ENCODE measurements around the gene RB1.
A peak's percentile ranks its signal among the peaks of the same experiment; 100 is the strongest.
"Not testable (repeated sequence)": the region's sequence is repeated elsewhere in the genome, so short reads cannot be mapped to it uniquely, and the experiment has no call there.

The RB1 gene

DNA sequence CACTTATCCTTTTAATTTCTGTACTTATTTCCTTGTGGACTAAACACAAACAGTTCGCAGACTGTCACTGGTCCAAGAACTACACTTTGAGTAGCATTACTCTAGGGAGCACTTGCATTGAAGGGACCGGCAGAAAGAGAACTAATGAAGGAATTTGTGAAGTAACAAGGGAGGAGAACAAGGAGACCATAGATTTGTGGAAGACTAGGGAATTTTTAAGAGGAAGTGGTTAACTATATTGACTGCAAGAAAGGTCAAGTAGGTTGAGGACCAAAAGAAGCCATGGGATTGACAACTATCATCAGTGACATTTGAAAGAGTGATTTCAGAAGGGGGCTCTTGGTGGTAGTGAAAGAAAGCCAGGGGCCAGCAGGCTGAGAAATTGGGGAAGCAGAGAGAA, 4.0 kb upstream of the RB1 start:
- FAIRE-seq = no peak

DNA sequence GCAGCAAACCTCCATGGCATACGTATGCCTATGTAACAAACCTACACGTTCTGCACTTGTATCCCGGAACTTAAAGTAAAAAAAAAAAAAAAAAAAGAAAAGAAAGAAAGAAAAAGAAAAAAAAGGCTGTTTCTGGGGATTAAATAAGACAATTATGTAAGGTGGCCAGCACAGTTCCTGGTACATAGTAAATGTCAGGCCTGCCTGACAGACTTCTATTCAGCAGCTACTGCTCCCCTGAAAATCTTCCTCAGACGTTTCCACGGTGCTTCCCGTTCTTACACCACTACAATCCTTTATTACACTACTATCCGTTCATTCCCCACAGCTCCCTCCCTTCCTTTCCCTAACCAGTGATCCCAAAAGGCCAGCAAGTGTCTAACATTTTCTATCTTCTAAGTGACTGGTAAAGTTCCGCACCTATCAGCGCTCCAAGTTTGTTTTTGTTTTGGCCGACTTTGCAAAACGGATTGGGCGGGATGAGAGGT, 636 bp upstream of the RB1 start:
- FAIRE-seq = no peak

DNA sequence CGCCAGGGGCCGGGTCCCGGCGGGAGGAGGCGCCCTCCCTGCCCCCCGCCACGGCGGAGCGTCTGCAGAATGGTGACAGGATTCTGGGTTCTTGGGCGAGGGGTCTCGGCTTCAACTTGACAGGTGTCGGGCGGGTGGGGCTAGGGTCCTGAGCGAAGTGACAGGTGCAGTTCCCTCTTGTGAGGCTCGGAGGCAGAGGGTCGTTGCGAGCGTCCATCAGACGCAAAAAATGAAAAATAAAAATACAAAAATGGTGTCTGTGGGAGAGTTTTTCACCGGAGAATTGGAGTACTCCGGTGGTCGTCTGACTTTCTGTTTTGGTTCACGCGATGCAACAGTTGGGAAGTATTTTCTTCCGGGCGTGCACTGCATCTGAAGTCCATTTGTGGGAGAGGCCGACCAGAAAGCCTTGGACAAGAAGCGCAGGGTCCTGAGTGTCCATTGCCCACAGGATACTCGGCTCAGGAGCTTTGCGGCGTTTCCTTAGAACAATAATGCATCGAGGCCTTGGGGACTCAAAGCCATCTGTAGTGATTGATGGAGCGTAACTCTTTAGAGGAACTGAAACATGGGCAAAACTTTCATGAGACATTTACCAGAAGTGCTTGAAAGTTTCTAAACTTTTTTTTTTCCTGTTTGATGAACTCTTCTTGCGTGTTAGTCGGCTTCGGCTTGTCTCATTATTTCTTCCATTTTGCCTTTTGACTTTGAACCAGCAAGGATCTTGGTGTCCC, 759 bp downstream of the RB1 start:
- FAIRE-seq = no peak

DNA sequence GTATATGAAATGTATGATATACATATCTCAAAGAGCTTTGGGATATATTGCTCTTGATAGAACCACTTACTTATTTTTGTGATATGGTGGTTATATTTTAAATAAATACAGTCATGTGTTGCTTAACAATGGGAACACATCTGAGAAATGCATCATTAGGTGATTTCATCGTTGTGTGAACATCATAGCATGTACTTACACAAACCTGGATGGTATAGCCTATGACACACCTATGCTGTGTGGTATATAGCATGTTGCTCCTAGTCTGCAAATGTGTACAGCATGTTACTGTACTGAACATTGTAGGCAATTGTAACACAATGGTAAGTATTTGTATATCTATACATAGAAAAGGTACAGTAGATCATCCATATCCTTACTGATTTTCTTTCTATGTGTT, 7.7 kb downstream of the RB1 start:
- FAIRE-seq = no peak

DNA sequence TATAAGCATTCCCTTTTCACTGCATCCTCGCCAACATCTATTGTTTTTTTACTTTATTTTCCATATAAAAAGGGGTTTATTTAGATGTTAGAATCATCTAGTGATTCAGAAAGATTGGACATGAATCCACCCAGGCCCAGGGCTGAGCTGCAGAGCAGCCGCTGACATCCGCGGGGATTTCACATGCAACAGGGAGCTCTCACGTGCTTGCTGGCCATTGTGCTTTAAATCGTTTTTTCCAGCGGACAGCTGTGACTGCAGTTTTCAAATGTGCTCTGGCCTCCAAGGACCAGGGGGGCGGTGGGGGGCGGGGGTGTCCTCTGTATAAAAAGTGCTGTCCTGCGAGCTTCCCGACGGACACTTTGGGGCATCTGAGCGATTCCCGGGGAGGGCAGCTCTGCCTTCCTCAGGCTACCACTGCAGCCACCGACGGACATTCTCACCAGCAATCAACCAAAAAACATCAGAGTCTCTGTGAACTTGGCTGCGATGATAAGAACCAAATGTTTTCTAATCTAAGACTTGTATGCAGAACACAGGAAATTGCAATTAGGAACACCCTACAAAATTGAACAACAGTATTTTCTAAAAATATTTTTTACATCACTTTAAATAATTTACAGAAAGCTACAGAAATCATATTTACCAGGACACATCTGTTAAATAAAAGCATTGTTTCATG, 12.6 kb downstream of the RB1 start:
- FAIRE-seq = no peak

- FAIRE-seq = no peak
Observed at GRCh38 chr13:48316826-48317510, 13.4 kb downstream of the RB1 start.

GRCh38 chr13:48317511-48318376, 14.2 kb downstream of the RB1 start:
- no peak for FAIRE-seq

GRCh38 chr13:48318377-48318811, 14.8 kb downstream of the RB1 start:
- no peak for FAIRE-seq

DNA sequence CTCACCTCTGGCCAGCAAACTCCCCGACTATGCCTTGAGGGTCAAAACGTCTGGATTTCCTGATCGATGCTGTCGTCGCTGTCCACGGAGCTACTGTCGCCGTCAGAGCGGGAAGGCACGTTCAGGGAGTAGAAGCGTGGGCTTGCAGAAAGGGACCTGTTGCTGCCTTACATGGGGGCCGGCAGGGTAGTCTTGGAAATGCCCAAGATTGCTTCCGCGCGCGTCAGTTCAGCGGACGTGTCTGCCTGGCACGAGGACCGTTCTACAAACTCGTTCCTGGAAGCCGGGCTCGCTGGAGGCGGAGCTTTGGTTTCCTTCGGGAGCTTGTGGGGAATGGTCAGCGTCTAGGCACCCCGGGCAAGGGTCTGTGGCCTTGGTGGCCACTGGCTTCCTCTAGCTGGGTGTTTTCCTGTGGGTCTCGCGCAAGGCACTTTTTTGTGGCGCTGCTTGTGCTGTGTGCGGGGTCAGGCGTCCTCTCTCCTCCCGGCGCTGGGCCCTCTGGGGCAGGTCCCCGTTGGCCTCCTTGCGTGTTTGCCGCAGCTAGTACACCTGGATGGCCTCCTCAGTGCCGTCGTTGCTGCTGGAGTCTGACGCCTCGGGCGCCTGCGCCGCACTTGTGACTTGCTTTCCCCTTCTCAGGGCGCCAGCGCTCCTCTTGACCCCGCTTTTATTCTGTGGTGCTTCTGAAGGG, 15.4 kb downstream of the RB1 start:
- FAIRE-seq = no peak

GRCh38 chr13:48319531-48320398, 16.2 kb downstream of the RB1 start:
- FAIRE-seq = no peak

- no peak for FAIRE-seq
Observed at GRCh38 chr13:48320399-48320790, 16.8 kb downstream of the RB1 start.

DNA sequence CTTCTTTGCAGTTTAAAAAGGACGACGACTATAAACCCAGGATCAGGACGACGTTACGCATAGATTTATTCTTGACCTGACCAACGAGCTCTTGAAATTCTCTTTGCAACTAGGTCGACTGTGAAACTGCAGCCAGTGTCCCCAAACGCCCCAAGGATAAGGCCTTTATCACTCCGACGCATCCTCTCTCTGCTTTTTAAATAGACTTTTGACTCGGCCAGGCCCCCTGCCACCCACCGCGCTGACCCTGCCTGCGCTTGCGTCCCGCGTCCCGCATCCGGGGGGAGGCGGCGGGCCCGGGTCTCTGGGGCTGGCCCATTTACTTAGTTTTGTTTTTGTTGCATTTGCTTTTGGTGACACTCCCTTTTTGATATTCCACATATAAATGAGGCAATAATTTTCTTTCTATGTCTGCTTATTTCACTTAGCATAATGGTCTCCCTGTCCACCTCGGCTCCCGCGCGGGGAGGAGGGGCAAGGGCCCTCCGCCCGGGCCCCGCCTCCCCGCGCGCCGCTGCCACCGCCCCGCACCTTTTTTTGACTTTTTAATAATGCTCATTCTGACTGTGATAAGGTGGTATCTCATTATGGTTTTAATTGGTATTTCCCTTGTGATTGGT, 17.4 kb downstream of the RB1 start:
- FAIRE-seq = no peak

GRCh38 chr13:48322294-48322693, 18.7 kb downstream of the RB1 start:
- FAIRE-seq = peak; percentile 65

GRCh38 chr13:48333976-48334375, 30.4 kb downstream of the RB1 start:
- FAIRE-seq = no peak

DNA sequence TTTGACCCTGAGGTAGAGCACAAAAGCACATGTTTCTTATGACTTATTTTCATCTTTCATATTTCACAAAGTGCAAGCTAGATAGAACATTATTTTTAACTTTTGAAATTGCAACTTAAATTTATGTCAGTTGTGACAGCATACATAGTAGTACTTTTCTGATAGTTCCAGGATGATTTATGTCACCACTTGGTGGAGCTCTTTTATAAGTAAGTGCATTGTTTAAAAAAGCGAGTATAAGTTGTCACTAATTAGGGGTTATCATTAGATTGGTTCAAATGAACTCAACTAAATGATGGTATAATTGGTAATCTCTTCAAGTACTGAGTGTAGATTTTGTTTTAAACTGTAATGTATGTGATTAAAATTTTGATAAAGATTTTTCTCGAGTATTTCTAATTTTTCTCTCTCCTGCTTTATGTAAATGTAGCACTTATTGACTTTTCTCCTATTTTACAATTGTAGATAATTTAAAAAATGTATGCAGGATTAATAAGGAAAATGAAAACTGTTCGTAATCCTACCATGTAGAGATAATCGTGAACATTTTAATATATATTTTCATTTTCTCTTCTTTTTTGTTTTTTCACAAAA, 31.1 kb downstream of the RB1 start:
- peak; percentile 86 for FAIRE-seq

GRCh38 chr13:48339198-48339597, 35.6 kb downstream of the RB1 start:
- FAIRE-seq = not testable (repeated sequence)

- FAIRE-seq = no peak
Observed at GRCh38 chr13:48344264-48344663, 40.7 kb downstream of the RB1 start.

DNA sequence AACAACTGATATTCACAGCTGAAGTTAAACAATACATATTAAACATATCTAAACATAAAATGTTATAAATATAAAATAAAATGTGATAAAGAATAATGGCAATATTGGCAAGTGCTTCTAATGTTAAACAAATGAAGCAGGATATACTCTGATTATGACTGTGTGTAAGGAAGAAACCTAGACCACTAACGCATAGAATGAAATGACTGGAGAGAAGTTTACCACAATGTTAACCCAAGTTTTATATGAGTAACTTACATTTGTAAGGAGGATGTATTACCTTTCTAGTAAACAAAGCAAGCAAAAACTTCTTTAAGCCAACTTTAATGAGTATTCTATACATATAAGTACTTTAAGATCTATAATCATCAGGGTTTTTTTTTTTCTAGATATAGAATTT, 43.0 kb downstream of the RB1 start:
- FAIRE-seq = peak; percentile 29

DNA sequence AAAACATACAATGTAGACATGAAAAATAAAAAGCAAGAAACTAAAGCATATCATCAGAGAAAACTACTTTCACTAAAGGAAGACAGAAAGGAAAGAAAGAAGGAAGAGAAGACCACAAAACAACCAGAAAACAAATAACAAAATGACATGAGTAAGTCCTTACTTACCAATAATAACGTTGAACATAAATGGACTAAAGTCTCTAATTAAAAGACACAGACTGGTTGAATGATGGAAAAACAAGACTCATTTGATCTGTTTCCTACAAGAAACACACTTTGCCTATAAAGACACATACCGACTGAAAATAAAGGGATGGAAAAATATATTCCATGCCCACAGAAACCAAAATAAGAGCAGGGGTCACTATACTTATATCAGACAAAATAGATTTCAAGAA, 46.0 kb downstream of the RB1 start:
- no peak for FAIRE-seq

DNA sequence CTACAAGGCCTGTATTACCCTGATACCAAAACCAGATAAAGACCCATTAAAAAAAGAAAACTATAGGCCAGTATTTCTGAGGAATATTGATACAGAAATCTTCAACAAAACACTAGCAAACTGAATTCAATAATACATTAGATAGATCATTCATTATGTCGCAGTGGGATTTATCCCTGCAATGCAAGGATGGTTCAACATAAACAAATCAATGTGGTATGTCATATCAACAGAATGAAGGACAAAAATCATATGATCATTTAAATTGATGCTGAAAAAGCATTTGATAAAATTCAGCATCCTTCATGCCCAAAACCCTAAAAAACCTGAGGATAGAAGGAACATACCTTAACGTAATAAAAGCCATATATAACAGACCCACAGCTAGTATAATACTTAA, 50.0 kb downstream of the RB1 start:
- FAIRE-seq = peak; percentile 27

All from A204.1 (cell line).